HEK293 (cell line): ENCODE results near the gene CYP24A1.
A peak's percentile ranks its signal among the peaks of the same experiment; 100 is the strongest.

Experiments used
- CTCF ChIA-PET: fragments of 350-600 bp; formaldehyde crosslinking; extraction: SDS; loops from one replicate; lab custom pipeline; 2021; ENCODE audit warnings: antibody characterized with exemption; lab: Yijun Ruan, JAX
- POLR2A ChIA-PET: fragments of 300-600 bp; formaldehyde crosslinking; extraction: SDS; loops from one replicate; lab custom pipeline; 2020; ENCODE audit warnings: antibody characterized with exemption, inconsistent platforms; lab: Yijun Ruan, JAX
- H3K27ac ChIP-seq: fragments of 200-500 bp; sonication (Bioruptor generic); 2 replicates; pipeline ENCODE4 v1.5.1; 2014; ENCODE audit warnings: low read depth, low read length, control low read depth, inconsistent platforms; ENCODE audit errors: extremely low read depth
- H3K36me3 ChIP-seq, 2 experiments: fragments of 200-500 bp in 1 of 2; sonication (Bioruptor generic) in 1 of 2; 1 replicate in 1 of 2; 2 replicates in 1 of 2; pipeline ENCODE4 v1.5.1; 2014 to 2017; ENCODE audit warnings: inconsistent platforms in 2 of 2, low read length in 2 of 2; ENCODE audit not compliant: control insufficient read depth in 2 of 2, insufficient read depth in 1 of 2
- H3K4me1 ChIP-seq: fragments of 200-500 bp; sonication (Bioruptor generic); 2 replicates; pipeline ENCODE4 v1.5.1; 2014; ENCODE audit warnings: mild to moderate bottlenecking, low read length, inconsistent platforms; ENCODE audit not compliant: control insufficient read depth, insufficient read depth
- H3K4me3 ChIP-seq: 2 replicates; pipeline ENCODE4 v1.5.1; 2011; ENCODE audit warnings: low read depth, mild to moderate bottlenecking, control low read depth, low read length, moderate library complexity
- H3K9me3 ChIP-seq: fragments of 200-500 bp; sonication (Bioruptor generic); 2 replicates; pipeline ENCODE4 v1.5.1; 2014; ENCODE audit warnings: low read depth, low read length, inconsistent platforms; ENCODE audit not compliant: control insufficient read depth, insufficient read depth
- GLIS2 ChIP-seq: fragments of 450-650 bp; formaldehyde crosslinking; IDR thresholded peaks from 2 replicates; pipeline ENCODE4 v1.5.1; 2016; ENCODE audit warnings: missing biosample characterization, missing genetic modification characterization
- HOXA7 ChIP-seq: sonication (generic); formaldehyde crosslinking; IDR thresholded peaks from 2 replicates; pipeline ENCODE4 v1.8.1; 2022; ENCODE audit warnings: missing genetic modification reagents, borderline replicate concordance
- KLF10 ChIP-seq: fragments of 450-650 bp; IDR thresholded peaks from 2 replicates; pipeline ENCODE4 v1.5.1; 2018; ENCODE audit warnings: missing biosample characterization, mild to moderate bottlenecking, missing genetic modification characterization
- PRDM1 ChIP-seq: fragments of 450-650 bp; formaldehyde crosslinking; IDR thresholded peaks from 2 replicates; pipeline ENCODE4; 2016; ENCODE audit warnings: missing biosample characterization, missing genetic modification characterization
- SCRT2 ChIP-seq: fragments of 450-650 bp; formaldehyde crosslinking; IDR thresholded peaks from 2 replicates; pipeline ENCODE4 v1.5.1; 2016; ENCODE audit warnings: missing biosample characterization, missing genetic modification characterization
- TCF7L2 ChIP-seq: IDR thresholded peaks from 2 replicates; pipeline ENCODE4 v1.6.1; 2011; ENCODE audit warnings: low read depth, mild to moderate bottlenecking, inconsistent platforms, low read length, moderate library complexity, borderline replicate concordance
- ZBTB21 ChIP-seq: fragments of 450-650 bp; formaldehyde crosslinking; IDR thresholded peaks from 2 replicates; pipeline ENCODE4 v1.5.1; 2017; ENCODE audit warnings: missing biosample characterization, missing genetic modification characterization
- ZNF112 ChIP-seq: fragments of 450-650 bp; formaldehyde crosslinking; IDR thresholded peaks from 2 replicates; pipeline ENCODE4 v1.5.0; 2017; ENCODE audit warnings: missing biosample characterization, missing genetic modification characterization
- ZNF146 ChIP-seq: fragments of 450-650 bp; formaldehyde crosslinking; IDR thresholded peaks from 2 replicates; pipeline ENCODE4 v1.5.1; 2016; ENCODE audit warnings: missing biosample characterization, missing genetic modification characterization
- ZNF184 ChIP-seq: fragments of 450-650 bp; IDR thresholded peaks from 2 replicates; pipeline ENCODE4 v1.5.1; 2018; ENCODE audit warnings: missing biosample characterization, mild to moderate bottlenecking, missing genetic modification characterization
- ZNF2 ChIP-seq: fragments of 450-650 bp; formaldehyde crosslinking; IDR thresholded peaks from 2 replicates; pipeline ENCODE4 v1.5.1; 2016; ENCODE audit warnings: missing biosample characterization, missing genetic modification characterization
- ZNF239 ChIP-seq: fragments of 450-650 bp; formaldehyde crosslinking; IDR thresholded peaks from 2 replicates; pipeline ENCODE4 v1.5.1; 2016; ENCODE audit warnings: missing biosample characterization, missing genetic modification characterization
- ZNF335 ChIP-seq: fragments of 450-650 bp; formaldehyde crosslinking; conservative IDR thresholded peaks from 2 replicates; pipeline ENCODE4 v1.5.1; 2016; ENCODE audit warnings: missing biosample characterization, missing genetic modification characterization
- ZNF37A ChIP-seq: fragments of 450-650 bp; IDR thresholded peaks from 2 replicates; pipeline ENCODE4 v1.5.1; 2018; ENCODE audit warnings: missing biosample characterization, missing genetic modification characterization
- ZNF391 ChIP-seq: fragments of 450-650 bp; formaldehyde crosslinking; IDR thresholded peaks from 2 replicates; pipeline ENCODE4 v1.5.1; 2016; ENCODE audit warnings: low read depth, missing biosample characterization, missing genetic modification characterization, borderline replicate concordance
- ZNF623 ChIP-seq: fragments of 450-650 bp; formaldehyde crosslinking; IDR thresholded peaks from 2 replicates; pipeline ENCODE4 v1.5.1; 2016; ENCODE audit warnings: missing biosample characterization, missing genetic modification characterization
- ZNF629 ChIP-seq: fragments of 450-650 bp; formaldehyde crosslinking; IDR thresholded peaks from 2 replicates; pipeline ENCODE4 v1.5.1; 2017; ENCODE audit warnings: missing biosample characterization, missing genetic modification characterization
- ZNF76 ChIP-seq: fragments of 450-650 bp; formaldehyde crosslinking; IDR thresholded peaks from 2 replicates; pipeline ENCODE4; 2016; ENCODE audit warnings: low read depth, missing biosample characterization, missing genetic modification characterization, borderline replicate concordance
- ZNF768 ChIP-seq: fragments of 450-650 bp; formaldehyde crosslinking; IDR thresholded peaks from 2 replicates; pipeline ENCODE4 v1.5.1; 2018; ENCODE audit warnings: missing biosample characterization, mild to moderate bottlenecking, missing genetic modification characterization
- TF ChIP-seq, protein P1 (sequence below): IDR thresholded peaks from 2 replicates; pipeline ENCODE4 v1.6.1; 2011; ENCODE audit warnings: mild to moderate bottlenecking, low read depth, low read length, borderline replicate concordance
- TF ChIP-seq, protein P2 (sequence below): fragments of 450-650 bp; formaldehyde crosslinking; IDR thresholded peaks from 2 replicates; pipeline ENCODE4 v1.5.1; 2017; ENCODE audit warnings: missing biosample characterization, missing genetic modification characterization
- TF ChIP-seq, protein P3 (sequence below): fragments of 450-650 bp; formaldehyde crosslinking; conservative IDR thresholded peaks from 2 replicates; pipeline ENCODE4 v1.5.1; 2016; ENCODE audit warnings: low read depth, missing biosample characterization, missing genetic modification characterization

The CYP24A1 gene

DNA sequence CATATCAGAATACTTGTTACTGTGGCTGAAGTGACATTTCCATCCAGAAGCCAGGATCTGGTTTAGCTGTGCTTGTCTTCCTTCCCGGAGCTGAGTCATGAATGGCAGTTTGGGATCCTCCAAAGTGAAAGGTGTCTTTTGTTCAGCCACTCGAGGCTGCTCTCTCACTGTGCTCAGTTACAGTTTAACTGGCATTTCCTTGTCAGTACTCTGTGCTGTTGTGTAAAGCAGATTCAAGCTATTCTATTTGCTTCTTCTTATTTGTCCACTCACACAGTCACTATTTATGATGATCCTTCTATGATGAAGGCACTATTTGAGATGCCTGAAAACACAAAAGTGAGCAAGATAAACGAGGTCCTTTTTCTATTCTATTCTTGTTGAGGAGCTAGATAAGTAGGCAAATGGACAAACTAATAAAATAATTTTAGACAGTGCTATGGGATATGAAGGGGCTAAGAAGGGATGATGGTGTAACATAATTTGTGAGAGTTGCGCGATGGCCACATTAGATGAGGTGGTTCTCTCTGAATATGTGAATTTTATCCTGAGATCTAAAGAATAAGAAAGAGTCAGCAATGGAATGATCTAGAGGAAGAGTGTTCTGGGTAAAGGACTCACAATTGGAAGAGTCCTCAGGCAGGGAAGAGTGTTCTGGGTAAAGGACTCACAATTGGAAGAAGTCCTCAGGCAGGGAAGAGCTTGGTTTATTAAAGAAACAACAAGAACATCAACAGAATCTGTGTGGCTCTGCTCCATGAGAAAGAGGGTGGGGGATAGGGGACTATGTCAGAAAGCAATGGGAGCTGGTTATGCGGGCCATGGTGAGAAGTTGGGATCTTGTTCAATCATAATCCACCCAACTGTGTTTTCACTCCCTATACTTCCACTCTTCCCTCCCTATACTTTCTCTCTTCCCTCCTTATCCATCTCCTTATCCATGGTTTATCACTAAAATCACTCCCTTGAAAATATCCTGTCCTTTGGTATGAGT lies 40.1 kb downstream of the CYP24A1 start:
- Histone ChIP-seq H3K9me3 (no peaks in the 10 kb centered on the region), H3K27ac (no peak overlapping the region), H3K4me3 (no peak overlapping the region), H3K36me3 (no peaks in the 10 kb centered on the region), H3K4me1 (no peaks in the 10 kb centered on the region)
- ChIA-PET CTCF (interaction anchor here (1.0 to 2.2 kb wide), 3 partner anchors 30 to 66 kb away, joined by 4 to 18 read pairs (median 6); no protein-coding TSS in a partner anchor), POLR2A (no interaction called here)
- TF ChIP-seq HOXA7 (CRISPR knock-in tag): no peak
- no peak for TF ChIP-seq ZNF112 (tag by site-specific recombination)
- TF ChIP-seq ZNF335: peak; percentile 49; the same call in 1 of the 2 replicates

DNA sequence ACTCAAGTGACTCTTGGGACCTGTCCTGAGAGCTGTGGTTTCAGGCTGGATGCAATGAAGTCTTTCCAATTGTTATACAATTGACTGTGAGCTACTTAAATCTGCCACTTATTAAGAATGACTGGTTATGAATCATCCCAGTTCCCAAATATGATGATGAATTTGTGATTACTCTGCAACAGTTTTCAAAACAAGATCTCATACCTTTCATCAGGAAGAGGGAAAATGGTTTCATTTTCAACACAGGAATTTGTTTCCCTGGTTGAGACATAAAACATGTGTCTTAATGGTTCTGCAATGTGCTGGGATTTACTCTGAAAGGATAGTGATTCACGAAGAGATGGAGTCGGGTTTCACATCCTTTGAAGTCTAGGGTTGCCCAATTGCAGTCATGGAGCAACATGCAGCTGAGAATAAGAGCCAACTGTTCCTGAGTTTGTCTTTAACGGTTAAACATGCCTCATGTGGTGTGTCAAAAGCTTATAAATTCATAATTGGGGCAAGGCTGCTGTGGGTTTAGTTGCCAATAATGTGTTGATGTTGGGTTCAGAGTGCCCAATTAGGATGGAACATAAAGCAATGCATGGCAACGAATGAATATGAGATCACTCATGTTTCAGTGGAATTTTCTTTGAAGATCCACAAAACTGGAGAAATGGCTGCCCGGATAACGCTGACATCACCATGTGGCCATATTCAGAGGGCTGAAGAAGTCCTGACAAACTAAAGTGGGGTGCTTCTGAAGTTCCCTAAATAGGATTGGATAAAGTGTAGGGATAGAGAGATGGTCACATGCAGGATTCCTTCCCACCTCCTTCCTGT lies 41.0 kb downstream of the CYP24A1 start:
- no peak overlapping the region for H3K4me3 ChIP-seq
- POLR2A ChIA-PET: no interaction called here
- no peaks in the 10 kb centered on the region for H3K9me3 ChIP-seq
- CTCF ChIA-PET: interaction anchor here (0.6 to 2.2 kb wide), 4 partner anchors 29 to 1357 kb away, joined by 3 to 18 read pairs (median 6); no protein-coding TSS in a partner anchor
- H3K27ac ChIP-seq: no peak overlapping the region
- no peaks in the 10 kb centered on the region for H3K36me3 ChIP-seq
- H3K4me1 ChIP-seq: no peaks in the 10 kb centered on the region
- peak; percentile 93 for TF ChIP-seq SCRT2 (tag by site-specific recombination)
- peak; percentile 86 for TF ChIP-seq TCF7L2
- 0 out of 2 replicates have a peak, but pooled peaks have one; percentile 18 for TF ChIP-seq KLF10 (tag by site-specific recombination)
- no peak for TF ChIP-seq GLIS2 (tag by site-specific recombination)
- TF ChIP-seq ZNF629 (tag by site-specific recombination): peak; percentile 62
- peak; percentile 23; the same call in 1 of the 2 replicates for TF ChIP-seq ZBTB21 (tag by site-specific recombination)
- peak; percentile 66 for TF ChIP-seq ZNF184 (tag by site-specific recombination)
- TF ChIP-seq, protein P1, sequence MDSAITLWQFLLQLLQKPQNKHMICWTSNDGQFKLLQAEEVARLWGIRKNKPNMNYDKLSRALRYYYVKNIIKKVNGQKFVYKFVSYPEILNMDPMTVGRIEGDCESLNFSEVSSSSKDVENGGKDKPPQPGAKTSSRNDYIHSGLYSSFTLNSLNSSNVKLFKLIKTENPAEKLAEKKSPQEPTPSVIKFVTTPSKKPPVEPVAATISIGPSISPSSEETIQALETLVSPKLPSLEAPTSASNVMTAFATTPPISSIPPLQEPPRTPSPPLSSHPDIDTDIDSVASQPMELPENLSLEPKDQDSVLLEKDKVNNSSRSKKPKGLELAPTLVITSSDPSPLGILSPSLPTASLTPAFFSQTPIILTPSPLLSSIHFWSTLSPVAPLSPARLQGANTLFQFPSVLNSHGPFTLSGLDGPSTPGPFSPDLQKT: no peak
- TF ChIP-seq, protein P2, sequence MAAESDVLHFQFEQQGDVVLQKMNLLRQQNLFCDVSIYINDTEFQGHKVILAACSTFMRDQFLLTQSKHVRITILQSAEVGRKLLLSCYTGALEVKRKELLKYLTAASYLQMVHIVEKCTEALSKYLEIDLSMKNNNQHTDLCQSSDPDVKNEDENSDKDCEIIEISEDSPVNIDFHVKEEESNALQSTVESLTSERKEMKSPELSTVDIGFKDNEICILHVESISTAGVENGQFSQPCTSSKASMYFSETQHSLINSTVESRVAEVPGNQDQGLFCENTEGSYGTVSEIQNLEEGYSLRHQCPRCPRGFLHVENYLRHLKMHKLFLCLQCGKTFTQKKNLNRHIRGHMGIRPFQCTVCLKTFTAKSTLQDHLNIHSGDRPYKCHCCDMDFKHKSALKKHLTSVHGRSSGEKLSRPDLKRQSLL: peak; percentile 51; the same call in 1 of the 2 replicates
- no peak for TF ChIP-seq ZNF37A (tag by site-specific recombination)
- TF ChIP-seq ZNF623: no peak
- peak; percentile 85 for TF ChIP-seq ZNF146 (tag by site-specific recombination)
- TF ChIP-seq PRDM1 (tag by site-specific recombination): peak; percentile 85
- 0 out of 2 replicates have a peak, but pooled peaks have one; percentile 27 for TF ChIP-seq ZNF76 (tag by site-specific recombination)
- TF ChIP-seq ZNF768 (tag by site-specific recombination): no peak
- 0 out of 2 replicates have a peak, but pooled peaks have one; percentile 29 for TF ChIP-seq ZNF2 (tag by site-specific recombination)
- no peak; the same call in 1 of the 2 replicates for TF ChIP-seq ZNF391 (tag by site-specific recombination)
- TF ChIP-seq ZNF239: no peak
- TF ChIP-seq, protein P3, sequence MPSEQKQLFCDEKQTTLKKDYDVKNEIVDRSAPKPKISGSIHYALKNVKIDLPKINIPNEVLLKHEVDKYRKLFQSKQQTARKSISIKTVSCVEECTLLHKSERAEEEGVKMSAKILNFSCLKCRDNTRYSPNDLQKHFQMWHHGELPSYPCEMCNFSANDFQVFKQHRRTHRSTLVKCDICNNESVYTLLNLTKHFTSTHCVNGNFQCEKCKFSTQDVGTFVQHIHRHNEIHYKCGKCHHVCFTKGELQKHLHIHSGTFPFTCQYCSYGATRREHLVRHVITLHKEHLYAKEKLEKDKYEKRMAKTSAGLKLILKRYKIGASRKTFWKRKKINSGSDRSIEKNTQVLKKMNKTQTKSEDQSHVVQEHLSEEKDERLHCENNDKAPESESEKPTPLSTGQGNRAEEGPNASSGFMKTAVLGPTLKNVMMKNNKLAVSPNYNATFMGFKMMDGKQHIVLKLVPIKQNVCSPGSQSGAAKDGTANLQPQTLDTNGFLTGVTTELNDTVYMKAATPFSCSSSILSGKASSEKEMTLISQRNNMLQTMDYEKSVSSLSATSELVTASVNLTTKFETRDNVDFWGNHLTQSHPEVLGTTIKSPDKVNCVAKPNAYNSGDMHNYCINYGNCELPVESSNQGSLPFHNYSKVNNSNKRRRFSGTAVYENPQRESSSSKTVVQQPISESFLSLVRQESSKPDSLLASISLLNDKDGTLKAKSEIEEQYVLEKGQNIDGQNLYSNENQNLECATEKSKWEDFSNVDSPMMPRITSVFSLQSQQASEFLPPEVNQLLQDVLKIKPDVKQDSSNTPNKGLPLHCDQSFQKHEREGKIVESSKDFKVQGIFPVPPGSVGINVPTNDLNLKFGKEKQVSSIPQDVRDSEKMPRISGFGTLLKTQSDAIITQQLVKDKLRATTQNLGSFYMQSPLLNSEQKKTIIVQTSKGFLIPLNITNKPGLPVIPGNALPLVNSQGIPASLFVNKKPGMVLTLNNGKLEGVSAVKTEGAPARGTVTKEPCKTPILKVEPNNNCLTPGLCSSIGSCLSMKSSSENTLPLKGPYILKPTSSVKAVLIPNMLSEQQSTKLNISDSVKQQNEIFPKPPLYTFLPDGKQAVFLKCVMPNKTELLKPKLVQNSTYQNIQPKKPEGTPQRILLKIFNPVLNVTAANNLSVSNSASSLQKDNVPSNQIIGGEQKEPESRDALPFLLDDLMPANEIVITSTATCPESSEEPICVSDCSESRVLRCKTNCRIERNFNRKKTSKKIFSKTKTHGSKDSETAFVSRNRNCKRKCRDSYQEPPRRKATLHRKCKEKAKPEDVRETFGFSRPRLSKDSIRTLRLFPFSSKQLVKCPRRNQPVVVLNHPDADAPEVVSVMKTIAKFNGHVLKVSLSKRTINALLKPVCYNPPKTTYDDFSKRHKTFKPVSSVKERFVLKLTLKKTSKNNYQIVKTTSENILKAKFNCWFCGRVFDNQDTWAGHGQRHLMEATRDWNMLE (tag by site-specific recombination): peak; percentile 29
